GM18519 (cell line): ENCODE results near the gene CFAP74.

Experiments used
- ATAC-seq: cut with Tn5 transposase; IDR thresholded peaks from one replicate; pipeline ENCODE4 v1.9.1; 2021; ENCODE audit warnings: mild to moderate bottlenecking, moderate library complexity; ENCODE audit not compliant: unreplicated experiment, low FRiP score

Gene CFAP74

DNA sequence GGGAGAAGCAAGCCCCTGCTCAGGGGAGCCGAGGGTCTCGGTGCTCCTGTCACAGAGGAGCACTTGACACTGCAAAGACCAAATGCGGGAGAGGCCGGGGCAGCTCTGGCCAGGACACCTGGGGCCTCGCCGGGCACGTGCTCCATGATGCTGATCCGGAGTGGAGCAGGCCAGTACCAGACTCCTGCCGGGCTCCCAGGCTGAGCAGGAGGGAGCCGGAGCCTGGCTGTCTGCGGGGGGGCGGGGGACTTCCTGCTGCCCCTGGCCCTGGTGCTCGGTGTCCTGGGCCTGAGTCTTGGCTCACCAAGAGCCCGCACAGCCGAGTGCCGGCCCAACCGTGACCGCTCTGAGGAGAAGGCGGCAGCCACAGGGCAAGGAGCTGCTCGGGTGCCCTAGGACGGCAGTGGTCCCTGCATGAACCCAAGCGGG lies 46.0 kb downstream of the CFAP74 start:
- no peak for ATAC-seq

DNA sequence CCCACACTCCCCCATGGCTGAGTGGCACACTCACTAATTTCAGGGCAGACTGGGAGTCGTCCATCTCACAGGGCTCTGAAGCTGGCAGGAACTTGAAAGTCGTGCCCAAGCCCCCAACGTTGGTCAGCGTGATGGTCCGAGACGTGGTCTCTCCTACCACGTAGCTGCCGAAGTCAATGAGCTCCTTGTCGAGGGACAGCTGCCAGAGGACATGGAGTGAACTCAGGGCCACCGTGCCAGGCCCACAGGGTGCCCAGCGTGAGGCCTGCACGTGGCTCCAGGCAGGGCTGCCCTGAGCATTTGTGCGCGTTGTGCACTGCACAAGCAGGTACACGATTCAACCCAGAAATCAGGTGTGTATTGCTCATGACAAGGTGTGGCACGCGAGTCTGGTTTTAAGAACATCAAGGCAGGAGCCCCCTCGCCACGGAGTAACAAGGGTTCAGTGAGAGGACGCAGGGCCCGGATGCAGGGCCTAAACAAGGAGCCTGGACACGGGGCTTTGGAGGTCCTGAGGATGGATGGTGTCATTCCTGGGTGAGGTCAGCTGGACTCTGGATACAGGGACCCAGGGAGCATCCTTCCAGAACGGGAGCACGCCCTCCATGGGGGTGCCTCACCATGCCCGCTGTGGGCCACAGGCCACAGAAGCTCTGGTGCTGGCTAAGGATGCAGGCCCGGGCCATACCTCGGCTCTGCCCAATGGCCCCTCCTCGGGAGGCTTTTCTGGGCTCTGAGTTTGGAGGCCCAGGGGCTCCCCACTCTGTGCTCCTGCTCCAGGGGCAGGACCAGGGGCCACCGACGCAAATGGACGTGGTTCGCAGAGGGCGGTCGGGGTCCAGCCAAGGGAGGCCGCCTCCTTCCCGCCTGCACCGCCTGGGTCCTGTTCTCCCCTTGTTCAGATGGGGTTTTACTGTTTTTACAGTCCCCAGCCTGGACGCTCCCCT lies 46.7 kb downstream of the CFAP74 start:
- ATAC-seq, result no peak

DNA sequence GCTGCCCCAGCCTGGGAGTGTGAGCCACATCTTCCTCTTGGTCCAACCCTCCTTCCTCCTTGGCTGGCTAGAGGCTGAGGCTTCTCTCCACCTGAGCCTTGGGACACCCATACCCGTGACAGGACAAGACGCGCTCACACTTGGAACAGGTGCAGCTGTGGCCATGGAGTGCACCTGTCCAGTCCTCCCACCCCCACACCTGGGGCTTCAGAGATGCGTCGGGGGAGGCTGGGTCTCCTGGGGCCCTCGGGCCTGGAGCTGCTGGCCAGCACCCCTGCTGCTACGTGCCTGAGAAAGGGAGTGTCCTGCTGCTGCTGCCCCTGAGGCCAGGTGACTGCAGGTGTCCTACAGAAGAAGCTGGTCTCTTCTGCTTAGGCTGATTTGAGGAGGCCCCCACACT lies 47.5 kb downstream of the CFAP74 start:
- no peak for ATAC-seq

DNA sequence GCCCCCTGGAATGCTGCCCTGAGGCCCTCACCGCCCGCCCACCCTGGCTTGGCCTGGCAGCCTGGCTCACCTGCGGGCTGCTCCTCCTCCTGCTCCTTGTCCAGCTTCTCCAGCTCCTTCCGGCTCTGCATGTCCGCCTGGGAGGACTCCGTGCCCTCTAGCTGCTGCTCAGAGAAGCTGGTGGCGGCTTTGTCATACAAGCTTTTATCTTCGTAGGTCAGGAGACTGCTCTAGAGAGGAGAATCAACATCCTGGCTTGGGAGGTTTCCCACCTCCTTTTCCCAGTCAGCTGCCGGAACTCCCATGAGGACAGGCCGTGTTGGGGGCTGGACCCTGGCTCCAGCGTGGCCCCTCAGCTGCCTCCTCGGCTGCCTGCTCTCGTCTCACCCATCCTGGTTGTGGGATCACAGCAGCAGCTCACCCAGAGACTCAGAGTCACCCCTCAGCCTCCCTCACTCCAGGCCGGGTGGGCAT lies 47.9 kb downstream of the CFAP74 start:
- no peak for ATAC-seq

DNA sequence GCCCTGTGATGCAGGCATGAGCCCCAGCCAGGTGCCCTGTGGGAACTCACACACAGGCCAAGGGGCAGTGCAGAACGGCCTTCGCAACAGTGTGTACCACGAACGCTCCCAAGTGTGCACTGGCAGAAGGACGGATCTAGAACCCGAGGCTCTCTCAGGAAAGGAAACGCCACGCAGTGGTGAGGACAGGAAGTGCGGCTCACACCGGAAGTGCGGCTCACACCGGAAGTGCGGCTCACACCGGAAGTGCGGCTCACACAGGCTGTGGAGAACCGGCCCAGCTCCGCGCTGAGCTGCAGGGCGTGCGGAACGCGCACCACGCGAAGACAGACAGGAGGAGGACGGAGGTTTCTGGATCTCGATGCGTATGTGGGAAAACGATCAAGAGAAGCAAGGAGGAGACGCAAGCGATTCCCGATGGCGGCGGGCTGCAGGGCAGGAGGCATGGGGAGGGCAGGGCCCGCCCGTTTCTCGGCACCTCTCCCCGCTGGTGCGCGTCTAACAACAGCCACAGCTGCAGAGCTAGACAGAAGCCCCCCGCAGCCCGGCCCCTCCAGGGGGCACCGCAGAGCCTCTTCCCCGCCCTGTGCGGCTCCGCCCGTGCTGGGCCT lies 48.6 kb downstream of the CFAP74 start:
- ATAC-seq, result no peak

DNA sequence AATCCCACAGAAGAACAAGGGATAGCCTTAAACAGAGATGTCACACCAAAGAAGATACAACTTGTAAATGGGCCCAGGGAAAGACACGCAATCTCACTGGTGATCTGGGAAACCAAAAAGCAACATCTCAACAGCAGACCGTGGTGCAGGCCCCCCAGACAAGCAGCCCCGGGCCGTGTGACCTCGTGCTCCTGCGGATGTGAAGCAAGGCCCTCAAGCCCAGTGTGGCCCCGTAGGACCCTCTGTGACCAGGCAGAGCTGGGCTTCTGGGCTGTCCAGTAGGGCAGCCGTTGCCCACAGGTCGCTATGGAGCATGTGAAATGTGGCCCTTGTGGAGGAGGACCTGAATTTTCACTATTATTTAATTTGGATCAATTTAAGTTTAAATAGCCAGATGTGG lies 49.6 kb downstream of the CFAP74 start:
- ATAC-seq, result no peak

DNA sequence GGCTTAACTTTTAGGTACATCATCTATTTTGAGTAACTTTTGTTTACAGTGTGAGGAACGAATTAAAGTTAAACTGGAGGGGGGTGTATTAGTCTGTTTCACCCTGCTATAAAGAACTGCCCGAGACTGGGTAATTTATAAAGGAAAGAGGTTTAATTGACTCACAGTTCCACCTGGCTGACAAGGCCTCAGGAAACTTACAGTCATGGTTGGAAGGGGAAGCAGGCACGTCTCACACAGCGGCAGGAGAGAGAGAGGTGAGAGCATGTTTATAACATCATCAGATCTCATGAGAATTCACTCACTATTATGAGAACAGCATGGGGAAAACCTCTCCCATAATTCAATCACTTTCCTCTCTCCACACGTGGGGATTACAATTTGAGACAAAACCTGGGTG lies 52.6 kb downstream of the CFAP74 start:
- ATAC-seq, result no peak

DNA sequence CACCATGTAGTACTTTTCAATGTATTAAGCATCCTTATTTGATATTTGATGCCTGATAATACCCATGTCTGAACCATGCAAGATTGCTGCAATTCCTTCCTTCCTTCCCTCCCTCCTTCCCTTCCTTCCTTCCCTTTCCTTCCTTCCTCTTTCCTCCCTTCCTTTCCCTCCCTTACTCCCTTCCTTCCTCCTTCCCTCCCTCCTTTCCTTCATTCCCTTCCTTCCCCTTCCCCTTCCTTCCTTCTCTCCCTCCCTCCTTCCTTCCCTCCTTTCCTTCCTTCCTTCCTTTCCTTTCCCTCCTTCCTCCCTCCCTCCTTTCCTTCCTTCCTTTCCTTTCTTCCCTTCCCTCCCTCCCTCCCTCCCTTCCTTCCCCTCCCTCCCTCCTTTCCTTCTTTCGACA lies 54.8 kb downstream of the CFAP74 start:
- ATAC-seq, result no peak

DNA sequence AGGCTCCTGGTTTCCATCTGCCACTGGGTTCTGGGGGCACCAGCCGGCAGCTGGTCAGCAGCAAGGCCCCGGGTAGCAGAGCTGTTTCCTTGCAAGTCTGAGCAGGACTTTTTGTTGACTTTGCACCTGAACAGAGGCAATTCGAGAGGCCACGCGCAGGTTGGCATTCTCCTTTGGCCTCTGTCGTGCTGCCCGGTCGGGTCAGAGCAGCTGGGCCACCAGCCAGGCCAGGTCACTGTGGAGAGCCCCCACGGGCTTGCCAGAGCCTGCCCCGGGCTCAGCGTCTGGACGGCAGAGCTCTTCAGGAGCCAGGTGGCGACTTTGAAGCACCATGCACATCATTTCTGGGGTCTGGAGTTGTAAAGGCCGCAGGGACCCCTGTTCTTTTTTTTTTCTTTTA lies 56.1 kb downstream of the CFAP74 start:
- ATAC-seq, result no peak

DNA sequence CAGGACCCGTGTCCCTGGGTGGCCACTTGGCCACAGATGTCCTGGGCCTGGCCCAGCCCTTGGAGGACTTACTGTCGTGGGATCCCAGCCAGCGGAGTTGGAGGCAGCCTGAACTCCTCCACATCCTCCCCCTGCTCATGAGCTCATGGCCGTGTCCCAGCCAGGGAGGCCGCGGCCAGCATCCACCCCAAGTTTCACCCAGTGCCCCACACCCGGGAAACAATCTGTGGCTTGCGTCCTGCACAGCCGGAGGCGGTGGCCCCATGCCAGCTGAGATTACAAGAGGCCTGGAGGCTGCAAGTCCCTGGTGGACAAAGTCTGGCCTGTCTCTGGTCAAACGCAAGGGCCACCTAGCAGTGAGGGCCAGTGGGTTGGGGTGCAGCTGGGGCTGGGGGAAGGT lies 57.0 kb downstream of the CFAP74 start:
- ATAC-seq, result no peak

DNA sequence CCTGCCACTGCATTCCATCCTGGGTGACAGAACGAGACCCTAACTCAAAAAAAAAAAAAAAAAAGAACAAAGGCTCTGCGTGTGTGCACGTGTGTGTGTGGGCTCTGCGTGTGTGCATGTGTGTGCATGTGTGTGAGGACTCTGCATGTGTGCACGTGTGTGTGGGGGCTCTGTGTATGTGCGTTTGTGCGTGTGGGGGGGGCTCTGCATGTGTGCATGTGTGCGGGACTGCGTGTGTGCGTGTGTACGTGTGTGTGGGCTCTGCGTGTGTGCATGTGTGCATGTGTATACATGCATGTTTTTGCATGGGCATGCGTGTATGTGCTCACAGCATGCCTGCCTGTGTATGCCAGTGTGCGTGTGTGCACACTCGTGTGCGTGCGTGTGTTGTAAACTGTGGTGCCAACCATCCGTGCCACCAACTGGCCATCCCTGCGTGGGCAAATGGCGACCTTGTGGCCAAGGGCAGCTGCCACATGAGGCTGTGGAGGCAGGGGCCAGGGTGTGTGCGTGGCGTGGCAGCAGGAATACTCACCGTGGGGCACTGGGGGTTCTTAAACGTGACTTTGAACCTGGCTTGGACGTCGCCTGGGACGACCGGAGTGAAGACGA lies 57.7 kb downstream of the CFAP74 start:
- ATAC-seq, result no peak

DNA sequence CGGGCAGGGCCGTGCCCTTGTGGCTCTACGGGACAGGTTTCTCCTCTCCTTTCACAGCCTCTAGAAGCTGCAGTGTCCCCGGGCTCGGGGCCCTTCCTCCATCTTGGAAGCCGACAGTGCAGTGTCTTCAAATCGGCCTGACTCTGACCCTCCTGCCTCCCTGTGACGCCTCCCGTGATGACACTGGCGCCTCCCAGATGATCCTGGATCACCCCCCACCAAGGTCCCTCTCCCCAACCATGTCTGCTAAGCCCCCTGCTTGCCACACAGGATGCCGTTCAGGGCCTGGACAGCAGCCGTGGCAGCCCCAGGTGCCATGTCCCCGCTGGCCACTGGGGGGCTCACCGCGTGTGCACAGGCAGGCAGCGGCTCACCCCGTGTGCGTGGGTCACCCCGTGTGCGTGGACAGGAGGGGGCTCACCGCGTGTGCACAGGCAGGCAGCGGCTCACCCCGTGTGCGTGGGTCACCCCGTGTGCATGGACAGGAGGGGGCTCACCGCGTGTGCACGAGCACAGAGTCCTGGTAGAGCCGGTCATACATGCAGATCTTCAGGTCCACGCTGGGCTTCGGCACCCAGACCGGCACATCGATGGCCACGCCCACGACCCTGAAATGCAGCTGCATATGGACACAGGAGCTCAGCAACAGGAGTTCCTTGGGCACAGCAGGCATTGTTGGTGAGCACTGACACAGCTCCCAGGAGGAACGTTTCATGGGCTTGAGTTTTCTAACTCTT lies 59.6 kb downstream of the CFAP74 start:
- ATAC-seq, result no peak

DNA sequence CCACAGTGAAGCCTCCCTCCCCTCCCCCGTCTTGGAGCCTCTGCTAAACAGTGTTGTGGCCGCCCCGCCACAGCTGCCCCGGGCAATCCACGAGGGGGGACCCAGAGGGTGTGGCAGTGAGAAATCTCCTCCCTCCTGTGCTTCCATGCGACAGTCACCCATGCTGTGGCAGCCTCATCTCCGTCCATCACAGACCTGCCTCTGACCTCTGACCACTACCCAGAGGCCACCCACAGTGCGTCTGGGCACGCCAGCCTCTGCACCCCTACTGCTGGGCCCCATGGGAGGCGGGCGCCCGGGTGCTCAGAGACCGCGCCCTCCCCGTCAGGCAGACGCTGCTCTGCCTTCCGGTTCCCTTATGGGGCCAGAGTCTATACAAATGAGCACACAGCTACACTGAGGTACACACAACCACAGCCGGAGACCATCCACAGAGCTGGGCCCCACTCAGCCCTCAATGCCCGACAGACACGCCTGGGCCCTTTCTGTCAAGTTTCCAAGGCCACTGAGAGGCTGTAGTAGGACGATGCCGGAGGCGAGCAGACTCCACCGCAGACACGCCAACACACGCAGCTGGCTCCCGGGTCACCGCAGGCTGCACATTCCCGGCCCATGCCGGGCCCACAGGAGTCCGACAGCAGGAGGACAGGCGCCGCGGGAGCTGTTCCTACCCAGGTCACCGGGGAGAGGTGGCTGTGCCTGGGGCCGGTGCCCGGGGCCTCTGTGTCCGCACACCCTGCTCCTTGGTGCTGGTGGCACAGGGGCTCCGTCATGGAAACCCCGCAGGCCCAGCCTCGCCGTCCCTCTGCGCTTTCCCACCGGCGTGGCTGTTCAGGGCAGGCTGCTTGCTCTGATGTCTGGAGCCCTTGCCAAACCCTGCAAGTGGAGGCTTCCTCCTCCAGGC lies 60.6 kb downstream of the CFAP74 start:
- ATAC-seq, result no peak

DNA sequence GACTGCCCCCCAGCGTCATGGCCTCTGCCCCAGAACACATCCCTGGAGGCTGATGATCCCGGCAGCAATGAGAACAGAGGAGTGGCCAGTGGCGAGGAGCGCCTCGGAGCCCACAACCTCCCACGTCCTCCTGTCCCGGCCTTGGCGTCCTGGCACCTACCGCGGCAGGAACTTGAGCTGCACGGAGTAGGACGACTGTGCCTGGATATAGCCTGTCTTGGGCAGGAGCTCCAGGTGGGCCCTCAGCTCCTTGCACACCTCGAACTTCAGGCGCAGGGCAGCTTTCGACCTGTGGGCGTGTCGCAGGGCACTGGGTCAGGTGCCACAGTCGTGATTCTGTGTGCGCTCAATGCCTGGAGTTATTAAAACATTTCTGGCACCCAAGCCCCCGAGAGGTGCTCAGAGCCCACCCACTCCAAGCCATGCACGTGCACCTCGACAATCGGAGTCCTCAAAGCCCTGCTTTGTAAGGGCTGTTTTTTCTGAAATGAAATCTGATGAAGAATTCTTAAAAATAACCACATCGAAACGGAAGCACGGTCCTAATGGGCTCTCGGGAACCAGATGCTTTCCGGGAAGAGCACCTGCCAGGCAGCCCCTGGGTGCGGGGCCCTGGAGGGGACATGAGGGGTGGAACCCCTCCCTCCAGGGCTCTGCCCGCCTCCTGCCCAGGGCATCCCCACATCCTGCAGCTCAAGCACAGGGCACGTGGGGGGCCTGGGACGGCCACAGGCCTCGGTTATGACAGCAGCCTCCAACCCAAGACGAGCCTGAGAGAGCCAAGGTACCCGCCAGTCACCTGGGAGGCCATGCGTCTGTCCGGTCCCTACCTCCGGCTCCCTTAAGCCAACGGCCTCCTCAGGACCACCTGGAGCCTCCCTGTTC lies 61.5 kb downstream of the CFAP74 start:
- no peak for ATAC-seq

DNA sequence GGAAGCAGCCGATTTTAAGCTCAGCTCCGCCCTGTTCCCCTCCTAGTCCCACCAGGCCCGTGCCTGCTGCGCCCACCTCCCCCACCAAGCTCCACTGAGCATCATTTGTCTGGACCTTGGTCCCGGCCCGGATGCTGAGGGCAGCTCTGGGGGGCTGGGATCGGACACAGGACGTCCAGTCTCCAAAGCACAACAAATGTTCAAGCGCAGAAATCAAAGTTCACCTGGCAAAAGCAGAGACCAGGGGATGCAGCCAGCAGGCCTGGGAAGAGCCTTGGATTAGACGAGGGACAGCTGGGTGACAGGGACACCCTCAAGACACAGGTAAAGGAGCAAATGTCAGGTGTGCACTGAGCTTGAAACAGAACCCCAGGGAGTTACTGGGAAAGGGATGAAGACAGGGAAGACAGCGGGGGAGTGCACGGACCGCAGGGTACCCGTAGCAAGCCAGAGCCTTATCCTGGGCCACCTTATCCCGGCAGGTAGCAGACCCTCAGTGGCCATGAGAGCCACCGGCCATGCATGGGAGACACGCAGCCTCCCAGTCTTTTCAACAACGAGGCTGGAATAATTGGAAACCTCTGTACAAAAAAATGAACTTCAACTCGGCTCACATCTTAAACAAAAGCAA lies 62.3 kb downstream of the CFAP74 start:
- no peak for ATAC-seq

DNA sequence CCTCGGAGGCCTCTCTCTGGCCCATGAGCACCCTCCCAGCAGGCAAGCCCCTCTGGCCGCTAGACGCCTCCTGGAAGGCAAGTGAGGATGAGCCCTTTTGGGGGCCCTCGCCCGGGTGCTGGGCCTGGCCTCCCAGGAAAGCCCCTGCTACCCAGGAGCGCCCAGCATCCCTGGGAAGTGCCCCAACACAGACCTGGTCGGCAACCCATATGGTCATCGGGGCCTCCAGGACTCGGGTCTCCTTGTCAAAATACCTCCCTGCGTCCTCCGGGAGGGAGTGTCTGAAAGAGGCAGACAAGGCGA lies 63.5 kb downstream of the CFAP74 start:
- no peak for ATAC-seq

DNA sequence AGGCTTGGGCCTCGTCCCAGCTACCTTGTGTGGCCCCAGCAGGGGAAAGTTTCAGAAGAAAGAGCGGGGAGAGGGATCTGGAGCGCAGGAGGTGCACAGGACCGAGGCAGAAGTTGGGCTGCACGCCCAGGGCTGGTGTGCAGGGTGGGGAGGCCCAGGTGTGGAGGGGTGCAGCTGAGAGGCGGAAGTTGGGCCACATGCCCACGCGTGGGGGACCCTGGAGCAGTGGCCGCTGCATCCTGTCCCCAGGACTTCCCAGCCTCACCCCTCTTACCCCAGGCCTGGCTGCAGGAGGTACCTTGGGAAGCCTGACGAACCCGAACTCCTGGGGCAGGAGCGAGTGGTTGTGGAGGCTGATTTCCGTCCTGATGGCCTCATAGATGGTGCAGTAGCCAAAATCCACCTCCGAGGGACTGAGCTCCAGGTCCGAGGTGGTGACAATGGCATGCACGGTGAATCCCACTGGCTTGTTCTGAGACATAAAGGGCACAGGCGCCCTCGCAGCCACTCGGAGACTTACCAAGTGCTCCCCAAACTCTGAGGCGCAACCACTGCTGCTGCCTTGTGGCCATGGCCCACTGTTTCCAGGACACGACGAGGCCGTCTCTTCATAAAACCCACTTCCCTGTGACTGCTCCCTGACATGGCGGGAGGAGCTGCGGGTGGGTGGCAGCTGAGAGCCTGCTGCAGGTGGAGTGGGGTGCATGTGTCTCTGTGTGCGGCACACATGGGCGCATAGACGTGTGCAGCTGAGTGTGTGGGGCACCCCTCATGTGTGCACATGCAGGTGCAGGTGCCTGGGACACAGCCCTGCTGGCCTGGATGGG lies 64.1 kb downstream of the CFAP74 start:
- ATAC-seq, result no peak
